Activated T-cell treated with anti-CD3 and anti-CD28 coated beads, Interleukin-2, amount 50 U/mL, for 24 hours (primary cell): Measurements from ENCODE around the gene NBL1.
"Not testable (repeated sequence)": the region's sequence is repeated elsewhere in the genome, so short reads cannot be mapped to it uniquely, and the experiment has no call there.

Experiments used
- DNase-seq: peaks from one replicate; pipeline ENCODE4 v3.0.0-alpha.2; 2020
- H3K27ac Mint-ChIP-seq: 2 replicates; pipeline ENCODE4 v1.8.0; 2020; ENCODE audit warnings: mild to moderate bottlenecking, mixed read lengths
- H3K27me3 Mint-ChIP-seq: 2 replicates; pipeline ENCODE4 v1.8.0; 2020; ENCODE audit warnings: mixed read lengths
- H3K36me3 Mint-ChIP-seq: 2 replicates; pipeline ENCODE4 v1.8.0; 2020; ENCODE audit warnings: low read depth, mixed read lengths
- H3K4me1 Mint-ChIP-seq: 2 replicates; pipeline ENCODE4 v1.8.0; 2020; ENCODE audit warnings: low read depth, mixed read lengths
- H3K4me3 Mint-ChIP-seq: 2 replicates; pipeline ENCODE4 v1.8.0; 2020; ENCODE audit warnings: mild to moderate bottlenecking, moderate library complexity, mixed read lengths
- H3K9me3 Mint-ChIP-seq: 2 replicates; pipeline ENCODE4 v1.8.0; 2020; ENCODE audit warnings: mixed read lengths

NBL1 gene

DNA sequence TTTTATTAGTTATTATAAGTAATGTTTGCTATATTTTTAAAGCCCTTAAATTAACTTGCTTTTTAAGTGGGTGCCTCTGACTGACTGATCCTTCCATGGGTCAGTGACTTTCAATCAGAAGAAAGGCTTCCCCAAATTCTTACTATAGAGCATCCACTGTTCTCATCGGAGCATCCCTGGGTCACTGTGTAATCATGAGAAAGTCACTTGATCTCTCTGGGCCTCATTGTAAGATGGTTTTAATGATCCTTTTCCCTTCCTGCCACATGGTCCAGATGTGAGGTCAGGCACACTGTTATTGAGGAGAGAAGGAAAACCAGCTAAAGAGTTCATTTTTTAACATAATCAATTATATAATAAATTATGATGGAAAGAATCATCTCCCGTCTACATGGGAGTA, 11.0 kb upstream of the NBL1 start:
- Mint-ChIP-seq H3K9me3 (no peaks in the 10 kb centered on the region), H3K27ac (no peak overlapping the region), H3K4me1 (no peaks in the 10 kb centered on the region), H3K36me3 (peaks cover 17% of the 10 kb centered on the region), H3K4me3 (no peak overlapping the region), H3K27me3 (no peaks in the 10 kb centered on the region)
- DNase-seq = no peak

DNA sequence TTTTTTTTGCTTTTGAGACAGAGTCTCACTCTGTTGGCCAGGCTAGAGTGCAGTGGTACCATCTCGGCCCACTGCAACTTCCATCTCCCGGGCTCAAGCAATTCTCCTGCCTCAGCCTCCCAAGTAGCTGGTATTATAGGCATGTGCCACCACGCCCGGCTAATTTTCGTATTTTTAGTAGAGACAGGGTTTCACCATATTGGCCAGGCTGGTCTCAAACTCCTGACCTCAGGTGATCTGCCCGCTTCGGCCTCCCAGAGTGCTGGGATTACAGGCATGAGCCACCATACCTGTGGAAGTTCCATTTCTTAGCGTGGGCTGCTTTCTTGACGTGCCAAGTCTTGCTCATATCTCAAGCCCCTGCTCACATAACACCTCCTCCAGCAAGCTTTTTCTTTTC, 9.0 kb upstream of the NBL1 start:
- H3K4me3 Mint-ChIP-seq = not testable (repeated sequence)

DNA sequence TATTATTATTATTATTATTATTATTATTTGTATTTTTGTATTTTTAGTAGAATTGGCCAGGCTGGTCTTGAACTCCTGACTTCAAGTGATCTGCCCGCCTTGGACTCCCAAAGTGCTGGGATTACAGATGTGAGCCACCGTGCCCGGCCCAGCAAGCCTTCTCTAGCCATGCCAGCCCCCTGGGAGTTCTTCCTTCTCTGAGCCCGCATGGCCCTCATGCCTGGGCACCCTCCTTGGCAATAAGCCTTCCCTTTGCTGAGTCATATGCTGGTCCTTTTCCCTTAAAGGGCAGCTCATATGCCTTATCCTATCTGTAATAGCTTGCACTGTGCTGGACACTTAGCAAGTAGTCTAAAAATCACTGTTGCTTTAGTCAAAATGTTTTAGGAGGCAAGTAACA, 8.5 kb upstream of the NBL1 start:
- no peaks in the 10 kb centered on the region for H3K4me1 Mint-ChIP-seq
- DNase-seq = no peak
- H3K27ac Mint-ChIP-seq = no peak overlapping the region
- no peak overlapping the region for H3K4me3 Mint-ChIP-seq
- no peaks in the 10 kb centered on the region for H3K27me3 Mint-ChIP-seq
- H3K9me3 Mint-ChIP-seq = no peaks in the 10 kb centered on the region
- H3K36me3 Mint-ChIP-seq = no peaks in the 10 kb centered on the region

More for the DNA sequence above, 9.0 kb upstream of the NBL1 start:
- H3K27me3 Mint-ChIP-seq, DNase-seq, H3K4me1 Mint-ChIP-seq, H3K27ac Mint-ChIP-seq, H3K36me3 Mint-ChIP-seq, H3K9me3 Mint-ChIP-seq: not testable (repeated sequence)

DNA sequence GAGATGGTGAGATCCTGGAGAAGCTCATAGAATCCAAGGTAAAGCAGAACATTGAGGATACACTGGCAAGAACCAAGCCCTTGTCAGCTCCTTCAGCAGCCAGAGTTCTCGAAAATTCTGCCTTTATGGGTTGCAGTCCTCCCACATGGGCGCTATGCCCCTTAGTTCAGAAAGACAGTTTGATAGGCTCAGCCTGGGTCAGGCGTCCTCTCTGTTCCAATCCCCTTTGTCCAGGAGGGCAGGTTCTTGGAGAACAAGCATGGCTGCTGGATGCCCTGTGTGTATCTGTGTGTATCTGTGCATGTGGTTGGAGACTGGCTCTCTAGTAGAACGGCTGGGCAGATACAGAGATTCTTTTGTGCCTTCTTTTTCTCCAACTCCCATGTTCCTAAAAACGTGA, 8.0 kb upstream of the NBL1 start:
- H3K4me1 Mint-ChIP-seq = no peaks in the 10 kb centered on the region
- no peak overlapping the region for H3K4me3 Mint-ChIP-seq
- H3K36me3 Mint-ChIP-seq = no peaks in the 10 kb centered on the region
- no peak overlapping the region for H3K27ac Mint-ChIP-seq
- no peaks in the 10 kb centered on the region for H3K9me3 Mint-ChIP-seq
- H3K27me3 Mint-ChIP-seq = peaks cover 3% of the 10 kb centered on the region
- DNase-seq = no peak

DNA sequence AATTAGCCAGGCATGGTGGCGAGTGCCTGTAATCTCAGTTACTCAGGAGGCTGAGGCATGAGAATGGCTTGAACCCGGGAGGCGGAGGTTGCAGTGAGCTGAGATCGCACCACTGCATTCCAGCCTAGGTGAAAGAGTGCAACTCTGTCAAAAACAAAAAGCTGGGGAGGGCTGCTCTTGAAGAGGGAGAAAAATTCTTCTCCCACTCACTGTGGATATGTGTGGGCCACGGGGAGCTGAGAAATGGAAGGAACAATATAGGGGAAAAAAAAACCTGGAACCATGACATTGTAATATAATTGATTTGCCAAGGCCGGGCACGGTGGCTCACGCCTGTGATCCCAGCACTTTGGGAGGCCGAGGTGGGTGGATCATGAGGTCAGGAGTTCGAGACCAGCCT, 7.4 kb upstream of the NBL1 start:
- not testable (repeated sequence) for H3K4me1 Mint-ChIP-seq, H3K27me3 Mint-ChIP-seq, DNase-seq, H3K4me3 Mint-ChIP-seq, H3K36me3 Mint-ChIP-seq, H3K27ac Mint-ChIP-seq, H3K9me3 Mint-ChIP-seq

DNA sequence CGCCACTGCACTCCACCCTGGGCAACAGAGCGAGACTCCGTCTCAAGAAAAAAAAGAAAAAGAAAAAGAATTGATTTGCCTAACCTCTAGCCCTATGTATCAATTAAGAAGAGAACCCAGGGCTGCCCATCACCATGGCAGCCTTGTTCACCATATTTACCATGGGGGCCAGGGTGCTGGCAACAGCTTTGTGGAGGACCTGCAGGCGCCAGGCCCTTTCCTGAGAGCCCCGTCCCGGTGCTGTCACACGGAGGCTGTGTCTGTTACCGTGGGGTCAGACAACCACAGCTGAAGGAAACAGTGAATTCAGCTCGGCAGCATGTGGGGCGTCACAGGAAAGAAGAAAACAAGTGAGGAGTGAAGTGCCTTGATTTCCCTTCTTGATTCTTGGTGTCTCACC, 6.5 kb upstream of the NBL1 start:
- Mint-ChIP-seq H3K4me1 (no peaks in the 10 kb centered on the region), H3K4me3 (no peak overlapping the region), H3K9me3 (no peaks in the 10 kb centered on the region), H3K27me3 (peaks cover 14% of the 10 kb centered on the region), H3K27ac (no peak overlapping the region), H3K36me3 (no peaks in the 10 kb centered on the region)
- no peak for DNase-seq

DNA sequence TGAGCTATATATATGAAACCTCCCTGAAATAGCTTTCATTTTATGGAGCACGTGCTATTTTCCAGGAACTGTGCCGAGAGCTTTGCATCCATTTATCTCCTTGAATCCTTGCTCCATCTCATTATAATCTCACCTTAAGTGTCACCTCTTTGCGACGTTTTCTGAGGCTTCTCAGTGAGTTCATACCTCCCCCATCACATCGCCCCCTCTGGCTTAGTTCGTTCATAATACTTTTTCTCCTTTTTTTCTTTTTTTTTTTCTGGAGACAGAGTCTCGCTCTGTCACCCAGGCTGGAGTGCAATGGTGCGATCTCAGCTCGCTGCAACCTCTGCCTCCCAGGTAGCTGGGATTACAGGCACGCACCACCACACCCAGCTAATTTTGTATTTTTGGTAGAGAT, 4.9 kb upstream of the NBL1 start:
- DNase-seq, H3K9me3 Mint-ChIP-seq, H3K4me1 Mint-ChIP-seq, H3K36me3 Mint-ChIP-seq, H3K27ac Mint-ChIP-seq, H3K4me3 Mint-ChIP-seq: not testable (repeated sequence)
- peaks cover 25% of the 10 kb centered on the region for H3K27me3 Mint-ChIP-seq

DNA sequence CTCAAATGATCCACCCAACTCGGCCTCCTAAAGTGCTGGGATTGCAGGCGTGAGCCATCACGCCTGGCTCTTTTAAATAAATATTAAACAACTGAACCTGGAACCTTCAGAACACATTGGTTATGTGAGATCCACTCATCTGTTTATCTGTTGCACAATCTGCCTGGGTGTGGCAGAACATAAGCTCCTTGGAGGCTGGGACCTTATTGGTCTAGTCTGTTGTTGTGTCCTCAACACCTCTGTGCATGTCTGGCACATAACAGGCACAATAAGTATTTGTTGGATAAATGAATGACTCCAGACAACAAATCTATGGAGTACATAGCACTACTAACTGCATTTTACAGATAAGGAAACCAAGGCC, 4.1 kb upstream of the NBL1 start:
- peaks cover 11% of the 10 kb centered on the region for H3K4me1 Mint-ChIP-seq
- H3K4me3 Mint-ChIP-seq = no peak overlapping the region
- peaks cover 28% of the 10 kb centered on the region for H3K27me3 Mint-ChIP-seq
- no peak overlapping the region for H3K27ac Mint-ChIP-seq
- H3K9me3 Mint-ChIP-seq = no peaks in the 10 kb centered on the region
- peaks cover 3% of the 10 kb centered on the region for H3K36me3 Mint-ChIP-seq
- DNase-seq = no peak

DNA sequence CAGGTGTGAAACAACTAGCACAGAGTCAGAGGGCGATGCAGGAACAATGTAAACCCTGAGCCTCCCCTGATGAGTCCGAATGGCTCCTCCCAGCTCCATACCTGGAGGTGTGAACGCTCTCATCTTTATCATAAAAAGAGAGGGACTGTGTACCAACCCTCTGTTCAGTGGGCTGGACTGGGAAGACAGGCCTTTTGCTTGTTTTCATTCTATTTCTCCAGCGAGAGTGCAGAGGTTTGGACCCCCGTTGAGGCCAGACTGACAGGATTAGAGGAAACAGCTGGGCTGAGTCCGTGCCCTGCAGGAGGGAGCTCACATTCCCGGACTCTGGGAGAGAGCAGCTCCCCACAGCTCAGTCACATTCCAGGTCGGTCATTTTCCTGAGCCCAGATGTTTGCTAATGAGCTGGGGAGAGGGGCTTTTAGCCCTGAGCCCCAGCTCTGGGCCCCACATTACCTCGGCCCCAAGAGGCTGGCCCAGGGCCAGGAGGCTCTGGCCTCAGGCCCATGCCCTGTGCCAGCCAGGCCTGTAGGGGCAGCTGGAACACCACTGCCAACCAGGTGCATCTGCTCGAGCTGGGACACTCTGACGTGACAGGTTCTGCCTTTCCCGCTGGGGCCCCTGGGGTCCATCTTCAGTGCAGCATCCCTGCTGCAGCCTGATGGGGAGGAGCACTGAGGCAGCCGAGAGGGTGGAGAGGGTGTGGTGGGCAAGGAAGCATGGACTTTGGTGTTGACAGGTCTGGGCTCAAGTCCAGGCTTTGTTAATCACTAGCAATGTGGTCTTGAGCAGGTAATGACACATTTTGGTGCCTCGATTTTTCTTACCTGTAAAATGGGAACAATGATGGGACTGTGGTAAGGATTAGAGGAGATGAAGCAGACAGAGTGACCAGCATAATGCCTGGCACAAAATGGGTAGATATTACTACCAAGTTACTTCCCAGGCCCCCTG, 3.5 kb upstream of the NBL1 start:
- DNase-seq = no peak
- H3K27me3 Mint-ChIP-seq = peaks cover 29% of the 10 kb centered on the region
- no peak overlapping the region for H3K27ac Mint-ChIP-seq
- no peak overlapping the region for H3K4me3 Mint-ChIP-seq
- H3K36me3 Mint-ChIP-seq = peaks cover 3% of the 10 kb centered on the region
- peaks cover 14% of the 10 kb centered on the region for H3K4me1 Mint-ChIP-seq
- H3K9me3 Mint-ChIP-seq = no peaks in the 10 kb centered on the region

DNA sequence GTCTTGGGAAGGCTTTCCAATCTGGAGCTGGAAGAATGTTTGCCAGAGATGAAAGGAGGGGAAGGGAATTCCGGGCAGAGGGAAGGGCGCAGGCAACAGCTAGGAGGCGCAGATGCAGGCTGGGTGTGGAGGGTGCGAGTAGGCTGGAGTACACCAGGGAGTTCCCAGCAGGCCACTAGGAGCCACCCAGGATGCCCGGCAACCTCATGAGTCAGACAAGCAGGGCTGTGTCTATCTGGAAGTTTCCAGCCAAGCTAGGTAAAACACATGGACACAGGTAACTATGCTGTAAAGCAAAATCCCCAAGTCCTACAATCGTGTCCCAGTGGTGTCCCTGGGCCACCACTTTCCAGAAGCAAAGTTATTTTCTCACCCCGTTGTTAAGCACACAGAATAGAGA, 990 bp upstream of the NBL1 start:
- no peak for DNase-seq
- H3K27ac Mint-ChIP-seq = peak overlapping the region; percentile 72
- peak overlapping the region; percentile 79 for H3K4me3 Mint-ChIP-seq
- peaks cover 33% of the 10 kb centered on the region for H3K4me1 Mint-ChIP-seq
- no peaks in the 10 kb centered on the region for H3K9me3 Mint-ChIP-seq
- peaks cover 34% of the 10 kb centered on the region for H3K27me3 Mint-ChIP-seq
- peaks cover 3% of the 10 kb centered on the region for H3K36me3 Mint-ChIP-seq

DNA sequence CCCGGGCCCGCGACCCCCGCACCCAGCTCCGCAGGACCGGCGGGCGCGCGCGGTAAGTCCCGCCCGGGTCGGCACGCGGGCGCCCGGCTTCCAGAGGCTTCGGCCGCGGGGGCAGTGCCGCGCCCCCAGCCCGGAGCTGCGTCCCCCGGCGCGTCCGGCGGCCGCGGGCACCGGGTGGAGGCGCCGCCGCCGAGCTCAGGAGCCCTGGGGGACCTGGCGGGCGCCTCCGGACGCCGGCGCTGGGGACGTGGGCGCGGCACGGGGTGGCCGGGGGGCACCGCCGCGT, 227 bp downstream of the NBL1 start:
- peaks cover 3% of the 10 kb centered on the region for H3K36me3 Mint-ChIP-seq
- H3K4me3 Mint-ChIP-seq = no peak overlapping the region
- no peaks in the 10 kb centered on the region for H3K9me3 Mint-ChIP-seq
- H3K4me1 Mint-ChIP-seq = peaks cover 33% of the 10 kb centered on the region
- DNase-seq = no peak
- no peak overlapping the region for H3K27ac Mint-ChIP-seq
- peaks cover 34% of the 10 kb centered on the region for H3K27me3 Mint-ChIP-seq

DNA sequence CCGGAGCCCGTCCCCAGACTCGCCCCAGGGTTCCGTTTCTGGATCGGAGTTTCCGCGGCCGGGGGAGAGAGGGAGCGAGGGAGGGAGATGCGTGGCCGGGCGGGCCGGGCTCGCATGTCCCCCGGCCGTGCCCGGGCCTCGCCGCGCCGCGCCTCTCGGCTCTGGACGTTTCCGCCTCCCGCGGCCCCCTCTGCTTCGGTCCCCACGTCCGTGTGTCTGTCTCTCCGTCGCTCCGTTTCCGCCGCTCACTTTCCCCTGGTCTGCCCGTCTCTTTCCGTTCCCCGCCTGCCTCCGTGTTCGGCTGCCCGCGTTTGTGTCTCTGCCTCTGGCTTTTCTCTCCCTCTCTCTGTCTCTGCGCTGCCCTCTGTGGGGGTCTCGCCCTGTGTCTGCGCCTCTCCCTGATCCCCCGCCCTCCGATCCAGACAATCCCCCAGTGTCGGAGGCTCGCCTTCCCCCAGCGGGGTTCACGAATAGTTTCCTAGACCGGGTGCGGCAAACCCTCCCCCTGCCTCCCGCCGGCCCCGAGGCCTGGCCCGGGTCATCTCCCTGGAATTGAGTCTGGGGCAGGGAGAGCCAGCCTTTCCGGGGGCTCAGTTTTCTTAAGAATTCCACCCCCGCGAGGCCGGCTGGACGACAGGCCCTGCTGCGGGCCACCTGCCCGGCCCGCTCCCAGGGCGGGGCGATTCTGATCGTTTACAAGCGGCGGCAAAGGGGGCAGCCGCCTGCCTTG, 735 bp downstream of the NBL1 start:
- H3K4me1 Mint-ChIP-seq = peaks cover 33% of the 10 kb centered on the region
- H3K4me3 Mint-ChIP-seq = peak overlapping the region; percentile 87
- H3K9me3 Mint-ChIP-seq = no peaks in the 10 kb centered on the region
- H3K27ac Mint-ChIP-seq = peak overlapping the region; percentile 90
- peaks cover 34% of the 10 kb centered on the region for H3K27me3 Mint-ChIP-seq
- peaks cover 3% of the 10 kb centered on the region for H3K36me3 Mint-ChIP-seq
- DNase-seq = peak; percentile 74

DNA sequence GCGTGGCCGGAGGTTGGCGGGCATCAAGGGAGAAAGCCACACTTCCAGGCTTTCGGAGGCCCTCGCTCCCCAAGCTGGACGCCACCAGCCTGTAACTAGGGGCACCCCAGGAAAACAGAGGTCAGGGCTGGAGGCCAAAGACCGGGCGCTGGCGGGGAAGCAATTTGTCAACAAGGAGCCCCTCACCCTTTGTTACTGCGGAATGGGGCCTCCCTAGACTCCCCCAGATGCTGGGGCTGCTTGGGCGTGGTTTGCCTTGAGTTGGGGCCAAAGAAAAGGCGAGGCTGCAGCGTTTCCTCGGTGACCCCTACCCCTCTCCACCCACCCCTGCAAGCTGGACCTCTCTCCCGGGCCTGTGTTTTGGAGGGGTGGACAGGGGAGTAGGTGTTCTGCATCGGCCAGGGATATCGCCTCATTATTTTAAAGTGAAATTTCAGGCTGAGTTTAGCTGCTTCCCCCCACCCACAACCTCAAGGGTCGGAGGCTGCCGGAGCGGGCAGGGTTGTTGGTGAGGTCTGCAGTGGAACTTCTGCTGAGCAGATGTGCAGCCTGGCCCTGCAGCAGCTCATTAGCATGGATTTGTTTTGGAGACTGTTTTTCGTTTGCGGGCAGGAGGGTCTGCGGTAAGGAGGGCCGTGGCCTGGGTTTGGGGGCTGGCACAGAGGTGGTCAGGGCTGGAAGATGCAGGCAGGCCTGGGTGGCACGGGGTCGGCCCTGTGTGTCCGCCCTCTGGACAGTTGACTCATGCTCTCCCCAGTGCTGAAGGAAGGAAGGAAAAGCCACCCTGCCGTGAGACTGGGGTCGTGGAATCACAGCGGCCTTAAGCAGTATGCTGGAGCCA, 1.5 kb downstream of the NBL1 start:
- Mint-ChIP-seq H3K36me3 (peaks cover 3% of the 10 kb centered on the region), H3K9me3 (no peaks in the 10 kb centered on the region), H3K4me1 (peaks cover 37% of the 10 kb centered on the region), H3K4me3 (peak overlapping the region; percentile 87), H3K27me3 (peaks cover 34% of the 10 kb centered on the region), H3K27ac (no peak overlapping the region)
- no peak for DNase-seq

DNA sequence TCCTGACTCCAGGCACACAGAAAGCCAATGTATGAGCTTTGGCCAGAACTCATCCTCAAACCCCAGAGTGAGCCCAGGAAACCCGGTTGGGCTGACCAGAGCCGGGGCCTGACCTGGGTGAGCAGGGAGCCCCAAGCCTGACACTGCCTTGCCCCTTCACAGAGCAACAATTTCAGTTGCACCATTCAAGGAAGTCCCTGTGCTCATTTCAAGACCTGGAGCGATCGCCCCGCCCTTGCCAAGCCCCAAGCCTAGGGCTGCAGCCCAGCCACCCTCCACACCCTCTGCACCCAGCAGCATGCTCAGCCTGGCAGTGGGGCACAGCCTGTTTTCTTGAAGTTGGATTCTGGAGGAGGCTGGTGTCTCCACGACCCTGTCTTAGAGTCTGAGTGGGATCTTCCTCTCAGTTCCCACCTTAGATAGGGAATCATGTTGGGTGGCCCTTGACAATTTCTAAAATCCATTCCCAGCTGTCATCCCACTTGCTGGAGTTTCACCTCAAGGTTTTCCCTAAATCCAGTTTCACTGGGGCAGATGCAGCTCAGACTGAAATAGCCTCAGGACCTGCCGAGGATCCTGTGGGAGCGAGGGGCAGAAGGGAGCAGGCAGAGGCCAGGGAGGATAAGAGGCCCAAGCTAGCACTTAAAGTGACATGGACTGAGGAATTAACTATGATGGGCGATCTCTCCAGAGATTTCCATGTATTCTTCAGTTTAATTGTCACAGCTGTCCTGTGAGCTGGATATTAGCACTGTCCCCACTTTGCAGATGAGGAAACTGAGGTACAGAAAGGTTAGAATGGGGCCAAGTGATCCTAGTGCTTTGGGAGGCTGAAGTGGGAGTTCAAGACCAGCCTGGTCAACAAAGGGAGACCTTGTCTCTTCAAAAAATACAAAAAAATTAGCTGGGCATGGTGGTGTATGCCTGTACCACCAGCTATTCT, 2.5 kb downstream of the NBL1 start:
- peaks cover 26% of the 10 kb centered on the region for H3K27me3 Mint-ChIP-seq
- H3K36me3 Mint-ChIP-seq = peaks cover 3% of the 10 kb centered on the region
- peaks cover 38% of the 10 kb centered on the region for H3K4me1 Mint-ChIP-seq
- peak overlapping the region; percentile 87 for H3K4me3 Mint-ChIP-seq
- no peaks in the 10 kb centered on the region for H3K9me3 Mint-ChIP-seq
- no peak overlapping the region for H3K27ac Mint-ChIP-seq
- no peak for DNase-seq
